Gastrocnemius medialis (tissue), 4 donors: Measurements from ENCODE around the gene RALGAPA2. TPM values are rescaled to one million over a fixed set of nuclear protein-coding genes. Genes with fewer than 3 reads are reported as not detected.

Source experiments
- ATAC-seq, 2 donors: fragments of 150-250 bp; one replicate each; pipeline ENCODE4 v1.9.1; 2016
- DNase-seq, 2 donors: peaks; one replicate each; pipeline ENCODE4 v3.0.0-alpha.2; 2019
- H3K27ac ChIP-seq, 4 donors: fragments of 200-600 bp; sonication (generic); 1 replicate in 1 of 4; 2 replicates in 3 of 4; pipeline ENCODE4 v1.5.1; 2016 to 2018; ENCODE audit warnings: mild to moderate bottlenecking in 2 of 4, moderate library complexity in 1 of 4
- H3K27me3 ChIP-seq, 3 donors: fragments of 200-600 bp; sonication (generic) in 2 of 3; 1 replicate in 1 of 3; 2 replicates in 2 of 3; pipeline versions ENCODE4 v1.5.1 to v1.6.0; 2016 to 2019; ENCODE audit warnings: mild to moderate bottlenecking in 1 of 3, moderate library complexity in 1 of 3
- H3K36me3 ChIP-seq, 2 donors: fragments of 200-600 bp; sonication (generic) in 1 of 2; one replicate each; pipeline ENCODE4 v1.5.1; 2017 to 2018
- H3K4me1 ChIP-seq, 2 donors: fragments of 200-600 bp; sonication (generic) in 1 of 2; one replicate each; pipeline ENCODE4 v1.5.1; 2016 to 2017; ENCODE audit warnings: mild to moderate bottlenecking in 2 of 2
- H3K4me3 ChIP-seq, 4 donors: fragments of 200-600 bp; sonication (generic) in 3 of 4; 1 replicate in 1 of 4; 2 replicates in 3 of 4; pipeline ENCODE4 v1.5.1; 2016 to 2019; ENCODE audit warnings: mild to moderate bottlenecking in 2 of 4
- H3K9me3 ChIP-seq, 3 donors: fragments of 200-600 bp; sonication (generic) in 2 of 3; 1 replicate in 1 of 3; 2 replicates in 2 of 3; pipeline ENCODE4 v1.5.1; 2016 to 2019
- POLR2A ChIP-seq, 2 donors: fragments of 450-650 bp; IDR thresholded peaks; one replicate each; pipeline ENCODE4 v1.6.1; 2017; ENCODE audit warnings: antibody characterized with exemption in 2 of 2, mild to moderate bottlenecking in 2 of 2, moderate library complexity in 2 of 2
- in situ Hi-C, 4 donors: fragments of 200-750 bp; cut with MboI; loops; one replicate each; pipeline versions ENCODE4 v1.15.0 to v1.8.0; 2017; ENCODE audit warnings: low sequenced_read_pairs in 4 of 4
- intact Hi-C: fragments of 100-400 bp; cut with DNase I; formaldehyde crosslinking; loops from one replicate; pipeline ENCODE4 v1.15.1; 2023; ENCODE audit warnings: low total_unique reads
- total RNA-seq, 4 donors: library from RNA; depleted of rRNA; stranded (reverse); fragments of >200 nt; gene quantifications; one replicate each; pipeline versions ENCODE4 v1.1.0 to v1.2.3, GENCODE V29; 2016
- TF ChIP-seq, protein P1 (sequence below), 5 experiments: fragments of 450-650 bp in 3 of 5; fragments of 200-600 bp in 2 of 5; sonication (generic) in 2 of 5; IDR thresholded peaks in 4 of 5; conservative IDR thresholded peaks in 1 of 5; 1 replicate in 4 of 5; 2 replicates in 1 of 5; pipeline ENCODE4 v1.5.1; 2016 to 2019; ENCODE audit warnings: antibody characterized with exemption in 5 of 5, mild to moderate bottlenecking in 3 of 5, moderate library complexity in 3 of 5

RALGAPA2 gene
- total RNA-seq, 4 donors from 2014 or later: 43.2 to 56.9 (median 52.0) TPM

GRCh38 chr20:20482453-20482852 lies 230.0 kb downstream of the RALGAPA2 start:
- Histone ChIP-seq H3K4me3 (no peak overlapping the region), H3K4me1 (peaks cover 5 to 13% of the 10 kb centered on the region in 2 donors), H3K27me3 (no peaks in the 10 kb centered on the region), H3K27ac (no peak overlapping the region), H3K36me3 (no peaks in the 10 kb centered on the region), H3K9me3 (no peaks in the 10 kb centered on the region)
- ATAC-seq: no peak
- in situ Hi-C loops (no loop called here), intact Hi-C loops (no loop called here)
- no peak for TF ChIP-seq POLR2A (IDR thresholded peaks at IDR 0.05)
- TF ChIP-seq, protein P1, sequence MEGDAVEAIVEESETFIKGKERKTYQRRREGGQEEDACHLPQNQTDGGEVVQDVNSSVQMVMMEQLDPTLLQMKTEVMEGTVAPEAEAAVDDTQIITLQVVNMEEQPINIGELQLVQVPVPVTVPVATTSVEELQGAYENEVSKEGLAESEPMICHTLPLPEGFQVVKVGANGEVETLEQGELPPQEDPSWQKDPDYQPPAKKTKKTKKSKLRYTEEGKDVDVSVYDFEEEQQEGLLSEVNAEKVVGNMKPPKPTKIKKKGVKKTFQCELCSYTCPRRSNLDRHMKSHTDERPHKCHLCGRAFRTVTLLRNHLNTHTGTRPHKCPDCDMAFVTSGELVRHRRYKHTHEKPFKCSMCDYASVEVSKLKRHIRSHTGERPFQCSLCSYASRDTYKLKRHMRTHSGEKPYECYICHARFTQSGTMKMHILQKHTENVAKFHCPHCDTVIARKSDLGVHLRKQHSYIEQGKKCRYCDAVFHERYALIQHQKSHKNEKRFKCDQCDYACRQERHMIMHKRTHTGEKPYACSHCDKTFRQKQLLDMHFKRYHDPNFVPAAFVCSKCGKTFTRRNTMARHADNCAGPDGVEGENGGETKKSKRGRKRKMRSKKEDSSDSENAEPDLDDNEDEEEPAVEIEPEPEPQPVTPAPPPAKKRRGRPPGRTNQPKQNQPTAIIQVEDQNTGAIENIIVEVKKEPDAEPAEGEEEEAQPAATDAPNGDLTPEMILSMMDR (IDR thresholded peaks at IDR 0.05 in 4 of 5, conservative IDR thresholded peaks at IDR 0.05 in 1 of 5): no peak
- DNase-seq: no peak

- H3K27me3 ChIP-seq: no peaks in the 10 kb centered on the region
- no peaks in the 10 kb centered on the region for H3K9me3 ChIP-seq
- peaks cover 8 to 20% of the 10 kb centered on the region in 2 donors for H3K4me1 ChIP-seq
- intact Hi-C loops (no loop called here), in situ Hi-C loops (no loop called here)
- H3K4me3 ChIP-seq: no peak overlapping the region
- DNase-seq: no peak
- H3K27ac ChIP-seq: peak overlapping the region; percentile 36 to 60 (median 54)
- peak; percentile 84 to 87 for ATAC-seq
- peaks cover 0 to 4% of the 10 kb centered on the region in 2 donors for H3K36me3 ChIP-seq
- TF ChIP-seq POLR2A (IDR thresholded peaks at IDR 0.05): no peak
- TF ChIP-seq, protein P1 (IDR thresholded peaks at IDR 0.05 in 4 of 5, conservative IDR thresholded peaks at IDR 0.05 in 1 of 5): no peak
Observed at GRCh38 chr20:20480689-20481088, 231.8 kb downstream of the RALGAPA2 start.

GRCh38 chr20:20480126-20480525 lies 232.3 kb downstream of the RALGAPA2 start:
- TF ChIP-seq, protein P1 (IDR thresholded peaks at IDR 0.05 in 4 of 5, conservative IDR thresholded peaks at IDR 0.05 in 1 of 5): no peak
- TF ChIP-seq POLR2A (IDR thresholded peaks at IDR 0.05): no peak
- H3K9me3 ChIP-seq: no peaks in the 10 kb centered on the region
- in situ Hi-C loops: no loop called here
- H3K36me3 ChIP-seq: peaks cover 0 to 4% of the 10 kb centered on the region in 2 donors
- DNase-seq (no peak), ATAC-seq (no peak)
- H3K27ac ChIP-seq: peak overlapping the region in 3 of 4 donors; percentile 36 to 60 (median 59)
- no peak overlapping the region for H3K4me3 ChIP-seq
- intact Hi-C loops: no loop called here
- H3K27me3 ChIP-seq: no peaks in the 10 kb centered on the region
- H3K4me1 ChIP-seq: peaks cover 8 to 20% of the 10 kb centered on the region in 2 donors

GRCh38 chr20:20477444-20478041 lies 234.9 kb downstream of the RALGAPA2 start:
- ATAC-seq (peak; percentile 67 to 73), DNase-seq (peak in 1 of 2 donors; percentile 53)
- no peak for TF ChIP-seq POLR2A (IDR thresholded peaks at IDR 0.05)
- TF ChIP-seq, protein P1 (IDR thresholded peaks at IDR 0.05 in 4 of 5, conservative IDR thresholded peaks at IDR 0.05 in 1 of 5): no peak
- H3K9me3 ChIP-seq: no peaks in the 10 kb centered on the region
- peak overlapping the region; percentile 44 to 64 (median 58) for H3K27ac ChIP-seq
- H3K36me3 ChIP-seq: peaks cover 0 to 9% of the 10 kb centered on the region in 2 donors
- H3K4me1 ChIP-seq: peaks cover 8 to 20% of the 10 kb centered on the region in 2 donors
- no peak overlapping the region for H3K4me3 ChIP-seq
- in situ Hi-C loops (no loop called here), intact Hi-C loops (no loop called here)
- H3K27me3 ChIP-seq: no peaks in the 10 kb centered on the region
